HFF-Myc (cell line): ENCODE measurements around the gene OR52E6.

ENCODE experiments used
- DNase-seq: peaks from one replicate; pipeline ENCODE4 v3.0.0-alpha.2; 2011; ENCODE audit warnings: low read depth; ENCODE audit errors: extremely low read depth
- H3K4me3 ChIP-seq: replicated peaks from 2 replicates; pipeline ENCODE4 v1.5.1; 2011; ENCODE audit warnings: low read depth, mild to moderate bottlenecking, control low read depth, low read length
- CTCF ChIP-seq: IDR thresholded peaks from 2 replicates; pipeline ENCODE4 v1.5.1; 2012; ENCODE audit warnings: mild to moderate bottlenecking, low read depth, low read length, control low read depth; ENCODE audit errors: missing control alignments

OR52E6 gene

GRCh38 chr11:5807580-5807979, 34.1 kb downstream of the OR52E6 start:
- DNase-seq: no peak
- TF ChIP-seq CTCF: no peak

GRCh38 chr11:5803982-5804381, 37.7 kb downstream of the OR52E6 start:
- H3K4me3 ChIP-seq: no peak overlapping the region
- DNase-seq: no peak
- no peak for TF ChIP-seq CTCF

More at GRCh38 chr11:5807580-5807979, 34.1 kb downstream of the OR52E6 start:
- H3K4me3 ChIP-seq: no peak overlapping the region

- TF ChIP-seq CTCF: no peak
- no peak for DNase-seq
- no peak overlapping the region for H3K4me3 ChIP-seq
These were observed 45.2 kb downstream of the OR52E6 start for GRCh38 chr11:5796541-5796940.

GRCh38 chr11:5791165-5791564, 50.5 kb downstream of the OR52E6 start, which contains the start of gene OR52N1:
Gene OR52N1 (minus strand): TSS chr11:5791265. CDS start chr11:5788816, 2,449 bp downstream.
- TF ChIP-seq CTCF: no peak
- H3K4me3 ChIP-seq: no peak within 1 kb of the TSS
- DNase-seq: no peak
